DND-41 (cell line): ENCODE data around the gene TMEM121.
"Not testable (repeated sequence)": the region's sequence is repeated elsewhere in the genome, so short reads cannot be mapped to it uniquely, and the experiment has no call there.

Source experiments
- CTCF ChIP-seq: IDR thresholded peaks from 2 replicates; pipeline ENCODE4 v1.5.1; 2012; ENCODE audit warnings: borderline replicate concordance, low read length, moderate library complexity, mild to moderate bottlenecking; ENCODE audit not compliant: poor library complexity, severe bottlenecking; ENCODE audit errors: extremely low read depth
- EZH2 ChIP-seq: IDR thresholded peaks from 3 replicates; pipeline ENCODE4 v1.6.1; 2012; ENCODE audit warnings: borderline replicate concordance, low read depth, mild to moderate bottlenecking, moderate library complexity, low read length, inconsistent platforms; ENCODE audit not compliant: severe bottlenecking

DNA sequence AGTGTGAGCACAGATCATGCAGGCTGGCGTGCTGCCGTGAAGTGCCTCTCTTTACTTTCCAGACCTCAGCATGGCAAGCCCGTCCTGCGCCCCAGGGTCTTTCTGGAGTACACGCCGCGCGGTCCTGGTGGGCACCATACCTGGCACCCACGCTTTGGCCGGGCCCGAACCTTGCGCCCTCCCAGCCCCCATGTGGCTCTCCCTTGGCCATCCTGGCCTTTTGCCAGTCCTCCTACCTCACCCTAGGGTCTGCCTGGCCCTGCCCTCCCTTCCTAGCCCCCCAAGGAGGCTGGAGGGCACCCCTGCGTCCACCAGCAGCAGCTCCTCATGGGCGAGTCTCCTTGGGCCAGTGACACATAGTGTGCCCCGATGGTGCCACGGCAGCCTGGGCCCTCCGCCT is 48.0 kb downstream of the TMEM121 start:
- TF ChIP-seq CTCF, EZH2: not testable (repeated sequence)
